T follicular helper cell (primary cell): Measurements from ENCODE around the gene PDLIM7.

ENCODE experiments used
- DNase-seq: peaks from one replicate; pipeline ENCODE4 v3.0.0-alpha.2; 2020; ENCODE audit warnings: low read depth

Gene PDLIM7

DNA sequence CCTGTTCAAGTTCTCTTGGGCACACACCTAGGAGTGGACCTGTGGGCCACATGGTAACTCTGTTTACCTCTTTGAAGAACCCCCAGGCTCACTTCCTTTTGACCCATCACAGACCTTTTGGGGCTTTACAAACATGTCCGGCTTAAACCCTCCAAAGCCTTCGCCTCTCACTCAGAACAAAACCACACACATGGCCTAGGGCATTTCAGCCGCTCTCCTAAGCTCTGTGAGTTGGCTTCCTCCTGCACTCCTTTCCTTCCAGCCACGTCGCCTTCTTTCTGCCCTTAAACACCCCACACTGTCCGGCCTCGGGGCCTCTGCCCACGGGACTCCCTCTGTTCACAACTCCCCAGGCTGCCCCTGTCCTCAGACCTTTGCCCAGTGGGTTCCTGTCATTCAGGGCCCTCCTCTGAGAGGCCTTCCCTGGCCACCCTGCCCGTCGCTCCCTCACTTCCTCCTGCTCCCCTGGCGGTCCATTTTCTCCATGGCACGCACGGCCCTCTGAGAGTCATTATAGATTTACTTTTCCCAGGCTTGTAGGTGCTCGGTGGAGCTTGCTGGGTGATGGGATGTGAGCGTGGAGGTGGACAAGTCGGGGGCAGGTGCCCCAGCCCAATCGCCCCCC, 10.3 kb upstream of the PDLIM7 start:
- DNase-seq: no peak

DNA sequence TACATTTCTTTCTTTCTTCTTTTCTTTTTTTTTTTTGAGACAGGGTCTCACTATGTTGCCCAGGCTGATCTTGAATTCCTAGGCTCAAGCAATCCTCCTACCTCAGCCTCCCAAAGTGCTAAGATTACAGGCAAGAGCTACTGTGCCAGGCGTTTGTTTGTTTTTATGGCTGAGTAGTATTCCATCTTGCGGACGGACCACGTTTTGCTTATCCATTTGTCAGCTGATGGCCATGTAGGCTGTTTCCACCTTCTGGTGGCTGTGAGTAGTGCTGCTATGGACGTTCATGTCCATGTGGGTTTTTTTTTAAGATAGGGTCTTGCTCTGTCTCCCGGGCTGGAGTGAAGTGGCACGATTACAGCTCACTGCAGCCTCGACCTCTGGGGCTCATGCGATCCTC, 9.8 kb upstream of the PDLIM7 start:
- DNase-seq: no peak

GRCh38 chr5:177505075-177505474, 7.7 kb upstream of the PDLIM7 start:
- no peak for DNase-seq

DNA sequence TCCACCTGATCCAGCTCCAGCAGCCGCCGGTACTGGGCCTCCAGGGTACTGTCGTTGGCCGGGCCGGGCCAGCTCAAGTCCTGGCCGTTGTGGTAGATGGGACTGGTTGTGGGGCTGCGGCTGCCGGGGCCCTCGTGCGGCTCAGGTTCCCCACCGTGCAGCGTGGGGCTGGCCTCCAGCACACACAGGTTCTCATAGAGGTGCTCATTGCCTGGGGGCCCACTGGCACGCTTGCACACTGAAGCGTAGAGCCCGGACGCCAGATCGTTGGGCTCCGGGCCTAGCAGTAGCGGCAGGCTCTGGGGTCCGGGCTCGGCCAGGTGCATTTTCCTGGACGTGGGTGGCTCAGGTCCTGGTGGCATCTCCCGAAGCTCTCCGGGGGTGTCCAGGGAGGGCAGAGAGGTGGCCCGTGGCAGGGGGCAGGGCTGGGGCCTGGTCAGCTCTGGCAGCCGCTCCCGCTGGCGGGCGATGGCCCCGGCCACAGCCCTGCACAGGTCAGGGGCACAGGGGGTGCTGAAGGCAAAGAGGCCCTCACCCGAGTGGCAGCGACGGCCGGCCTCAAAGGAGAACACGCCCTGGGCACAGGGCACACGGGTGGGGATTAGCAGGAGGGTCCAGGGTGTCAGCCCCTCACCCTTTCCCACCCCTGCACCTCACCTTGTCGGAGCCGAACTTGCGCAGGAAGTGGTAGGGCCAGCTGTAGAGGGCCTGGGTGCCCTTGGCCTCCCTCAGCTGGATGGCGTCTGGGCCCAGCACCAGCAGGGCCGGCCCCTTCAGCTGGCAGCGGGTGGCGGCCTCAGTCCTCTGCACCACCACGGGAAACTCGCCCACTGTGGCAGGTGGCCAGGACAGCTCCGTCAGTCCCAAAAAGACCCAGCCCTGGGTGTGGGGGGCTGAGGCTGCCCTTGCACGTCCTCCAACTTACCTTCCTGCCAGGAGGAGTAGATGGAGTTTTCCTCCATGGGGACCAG, 7.0 kb upstream of the PDLIM7 start:
- DNase-seq: no peak

GRCh38 chr5:177503351-177504085, 6.1 kb upstream of the PDLIM7 start:
- DNase-seq: no peak

- no peak for DNase-seq
Observed at GRCh38 chr5:177502886-177503285, 5.5 kb upstream of the PDLIM7 start.

DNA sequence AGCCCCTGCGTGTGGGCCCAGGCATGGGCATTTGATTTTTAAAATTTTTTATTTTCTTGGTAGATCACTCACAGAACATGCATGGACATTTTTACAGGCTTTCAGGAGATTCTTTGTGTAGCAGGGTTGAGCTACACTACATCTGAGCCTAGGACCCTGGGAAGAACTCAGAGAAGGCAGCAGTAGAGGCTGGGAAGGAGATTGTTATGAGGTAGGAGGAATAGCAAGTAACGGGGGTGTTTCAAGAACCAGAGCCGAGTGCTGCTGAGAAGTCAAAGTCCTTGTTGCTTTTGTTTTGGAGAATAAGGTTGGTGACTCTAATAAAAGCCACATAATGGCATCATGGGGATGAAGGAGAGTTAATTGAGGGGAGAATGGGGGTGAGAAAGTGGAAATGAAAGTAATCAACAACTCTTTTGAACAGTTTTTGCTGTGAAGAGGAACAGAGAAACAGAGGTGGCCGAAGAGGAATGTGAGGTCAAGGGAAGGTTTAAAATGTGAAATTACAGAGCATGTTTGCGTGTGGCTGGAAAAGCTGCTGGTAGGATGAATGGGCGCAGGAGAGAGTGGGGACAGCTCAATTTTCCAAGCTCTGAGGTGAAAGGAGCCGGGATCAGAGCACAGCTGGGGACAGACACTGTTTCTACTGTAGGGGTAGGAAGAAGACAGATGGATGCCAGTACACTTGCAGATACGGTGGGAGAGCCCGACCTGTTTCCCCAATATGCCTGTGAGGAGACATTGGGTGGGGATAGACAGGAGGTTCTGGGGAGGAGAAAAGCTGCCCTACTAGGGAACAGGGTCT, 4.7 kb upstream of the PDLIM7 start:
- no peak for DNase-seq

GRCh38 chr5:177500685-177501522, 3.5 kb upstream of the PDLIM7 start:
- peak; percentile 75 for DNase-seq

- DNase-seq: no peak
Observed at GRCh38 chr5:177499842-177500241, 2.4 kb upstream of the PDLIM7 start.

DNA sequence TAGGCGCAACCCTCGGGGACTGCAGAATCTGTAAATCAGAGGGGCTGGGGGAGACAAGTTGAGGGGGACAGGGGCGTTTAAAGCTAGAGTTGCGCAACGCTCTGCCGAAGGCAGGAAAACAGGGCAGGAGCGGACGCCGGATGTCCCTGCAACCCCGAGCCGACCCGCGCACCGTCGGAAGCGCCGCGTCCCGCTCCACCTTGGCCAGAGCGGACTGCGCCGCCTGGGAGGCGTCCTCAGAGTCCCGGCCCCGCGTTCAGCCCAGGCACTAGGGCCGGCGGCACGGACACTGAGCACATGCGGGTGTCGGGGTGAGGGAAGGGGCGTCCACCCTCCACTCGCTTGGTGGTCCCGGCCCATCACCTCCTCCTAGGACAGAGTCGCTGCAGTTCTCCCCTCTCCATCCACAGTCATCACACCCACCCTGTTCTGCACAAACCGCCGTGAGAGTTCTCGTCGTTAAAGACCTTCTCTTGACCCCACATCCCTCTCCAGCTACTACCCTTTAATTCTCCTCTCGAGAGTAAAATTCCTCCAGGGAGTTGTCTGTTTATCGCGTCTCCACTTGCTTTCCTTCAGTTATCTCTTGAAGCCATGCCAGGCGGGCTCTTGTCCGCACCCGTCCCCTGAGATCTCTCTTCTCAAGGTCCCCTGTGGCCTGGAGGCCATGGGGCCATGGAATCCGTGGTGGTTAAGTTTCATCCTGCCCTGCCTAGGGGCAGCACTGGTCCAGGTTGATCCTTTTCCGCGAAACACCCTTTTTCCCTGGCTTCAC, 796 bp upstream of the PDLIM7 start:
- DNase-seq: no peak

- DNase-seq: no peak
Observed at GRCh38 chr5:177496727-177497291, 595 bp downstream of the PDLIM7 start.

DNA sequence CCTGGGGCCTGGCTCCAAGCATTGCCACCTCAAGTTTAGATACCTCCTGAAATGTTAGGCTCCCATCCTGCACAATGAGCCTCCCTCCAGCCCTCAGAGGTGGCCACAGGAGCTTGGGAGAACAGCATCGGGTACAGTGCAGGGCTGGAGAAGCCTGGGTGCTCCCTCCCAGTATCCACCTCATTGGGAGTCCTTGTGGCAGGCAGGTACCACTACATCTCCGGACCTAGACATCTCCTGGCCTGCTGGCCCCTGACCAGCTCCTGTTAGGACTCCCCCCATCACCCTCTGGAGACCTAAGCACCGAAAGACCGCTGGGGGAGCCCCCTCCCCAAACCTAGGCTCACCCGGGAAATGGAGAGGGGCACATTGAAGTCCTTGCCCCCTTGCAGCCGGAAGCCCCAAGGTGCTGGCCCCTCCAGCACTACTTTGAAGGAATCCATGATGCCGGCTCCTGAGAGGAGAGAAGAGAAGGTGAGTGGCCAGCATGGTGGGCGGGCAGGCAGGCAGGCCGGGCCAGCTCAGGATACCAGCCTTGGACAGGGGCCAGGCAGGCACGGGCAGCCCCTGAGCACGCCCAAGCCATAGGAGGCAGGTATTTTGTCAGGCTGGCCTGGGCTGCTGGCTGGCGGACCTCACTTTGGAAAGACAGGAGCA, 1.2 kb downstream of the PDLIM7 start:
- no peak for DNase-seq

DNA sequence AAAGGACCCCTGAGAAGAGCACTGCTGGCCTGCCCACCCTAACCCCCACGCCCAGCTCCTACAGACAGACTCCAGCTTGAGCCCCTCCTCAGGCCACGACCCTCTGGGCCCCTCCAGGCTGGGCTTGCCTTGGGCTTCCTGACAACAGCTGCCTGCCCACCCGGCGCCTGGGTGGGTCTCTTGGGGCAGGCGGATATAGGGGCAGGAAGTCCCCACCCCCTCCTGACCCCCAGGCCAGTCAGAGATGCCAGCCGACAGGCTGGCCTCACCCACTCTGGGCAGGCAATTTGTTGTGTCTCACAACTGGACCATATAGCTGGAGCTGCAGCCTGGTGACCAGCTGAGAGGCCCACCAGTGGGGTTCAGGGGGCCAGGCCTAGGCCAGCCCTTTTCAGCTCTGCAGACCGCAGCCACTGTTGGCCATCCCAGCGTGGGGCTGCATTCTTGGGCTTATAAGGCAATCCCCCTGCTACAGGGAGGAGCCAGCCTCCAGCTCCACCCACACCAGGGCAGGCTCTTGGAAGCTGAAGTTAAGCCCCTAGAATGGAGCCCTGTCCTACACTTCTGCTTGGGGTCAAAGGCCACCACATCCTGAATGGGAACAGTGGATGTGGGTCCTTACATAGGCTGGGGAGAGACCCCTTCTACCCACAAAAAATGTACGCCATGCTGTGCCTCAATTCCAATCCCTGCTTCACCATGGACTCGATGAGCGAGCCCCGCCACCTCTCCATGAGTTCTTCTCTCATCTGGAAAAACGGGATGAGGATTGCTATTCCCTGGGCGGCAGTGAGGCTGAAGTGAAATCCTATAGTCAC, 2.0 kb downstream of the PDLIM7 start:
- DNase-seq: no peak

DNA sequence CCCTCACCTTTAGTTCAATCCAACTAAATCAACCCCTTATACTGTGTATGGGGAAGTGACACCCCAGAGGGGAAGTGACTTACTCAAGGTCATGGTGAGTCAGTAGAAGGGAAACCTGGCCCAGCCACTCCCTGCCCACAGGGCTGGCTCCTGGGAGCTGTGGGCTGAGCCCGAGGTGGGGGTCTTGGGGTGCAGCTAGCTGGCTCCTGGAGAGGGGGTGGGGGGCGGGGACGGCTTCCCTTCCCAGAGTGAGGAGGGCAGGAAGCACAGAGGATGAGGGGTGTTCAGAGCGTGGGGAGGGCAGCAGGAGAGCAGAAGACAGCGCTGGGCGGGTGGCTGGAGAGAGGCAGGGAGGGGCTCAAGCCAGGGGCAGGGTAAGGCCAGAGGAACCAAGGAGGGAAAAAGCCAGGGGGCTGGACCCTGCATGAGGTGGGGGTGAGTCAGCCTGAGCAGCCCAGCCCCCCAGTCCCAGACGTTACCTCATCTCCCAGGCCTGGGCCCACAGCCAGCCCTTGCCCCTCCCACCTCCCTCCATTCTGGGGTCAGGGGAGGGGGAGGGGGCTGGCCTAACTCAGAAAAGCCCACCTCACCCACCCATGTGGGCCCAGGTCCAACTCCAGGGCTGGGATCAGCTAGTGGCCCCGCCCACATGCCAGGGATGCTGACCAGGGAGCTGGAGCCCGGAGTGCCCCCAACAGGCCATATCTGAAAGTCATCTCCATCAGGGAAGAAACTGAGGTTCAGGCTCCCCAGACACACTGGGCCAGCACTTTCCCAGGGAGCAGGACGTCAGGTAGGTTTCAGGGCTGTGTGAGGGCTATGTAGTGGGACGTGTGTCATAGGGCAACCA, 2.8 kb downstream of the PDLIM7 start:
- no peak for DNase-seq

DNA sequence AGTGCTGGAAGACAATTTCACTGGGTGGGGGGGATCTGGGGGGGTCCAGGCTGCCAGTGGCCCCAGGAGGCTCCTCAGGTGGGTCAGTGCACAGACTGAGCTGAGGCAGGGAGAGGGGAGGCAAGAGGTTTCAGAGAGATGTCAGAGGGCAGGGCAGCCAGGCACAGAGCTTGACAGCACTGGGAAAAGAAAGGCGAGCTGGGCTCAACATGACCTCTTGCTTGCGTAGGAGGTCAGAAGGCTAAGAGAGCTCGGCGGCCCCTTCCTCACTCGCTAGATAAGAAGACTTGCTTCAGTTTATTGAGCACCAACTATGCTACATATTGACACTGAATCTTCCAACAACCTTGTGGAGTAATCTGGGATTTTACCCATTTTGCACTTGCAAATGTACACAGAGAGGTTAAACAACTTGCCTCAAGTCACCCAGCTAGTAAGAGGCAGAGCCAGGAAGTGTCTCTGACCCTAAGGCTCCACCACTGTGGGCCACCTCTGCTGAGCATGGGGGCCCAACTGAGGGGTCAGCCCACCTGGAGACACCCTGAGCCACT, 3.5 kb downstream of the PDLIM7 start:
- DNase-seq: no peak

- no peak for DNase-seq
Observed at GRCh38 chr5:177492841-177493240, 4.6 kb downstream of the PDLIM7 start.
